BE2C (cell line): ENCODE measurements around the gene BCL2L1.

Experiments used
- DNase-seq: peaks from one replicate; pipeline ENCODE4 v3.0.0-alpha.2; 2020
- H3K27me3 ChIP-seq: fragments of 250-450 bp; sonication (Bioruptor Pico); 2 replicates; pipeline ENCODE4 v1.5.1; 2020; ENCODE audit warnings: mild to moderate bottlenecking
- H3K36me3 ChIP-seq: fragments of 250-450 bp; sonication (Bioruptor Pico); 2 replicates; pipeline ENCODE4 v1.5.1; 2020; ENCODE audit warnings: mild to moderate bottlenecking
- H3K4me1 ChIP-seq: fragments of 250-450 bp; sonication (Bioruptor Pico); 2 replicates; pipeline ENCODE4 v1.5.1; 2020
- H3K4me3 ChIP-seq: 2 replicates; pipeline ENCODE4 v1.5.1; 2011; ENCODE audit warnings: low read depth, low read length
- H3K9me3 ChIP-seq: fragments of 250-450 bp; sonication (Bioruptor Pico); 2 replicates; pipeline ENCODE4 v1.5.1; 2020
- TF ChIP-seq, protein P1 (sequence below): IDR thresholded peaks from 2 replicates; pipeline ENCODE4 v1.5.1; 2012; ENCODE audit warnings: mild to moderate bottlenecking, low read depth, low read length

Gene BCL2L1

GRCh38 chr20:31684153-31685015 lies 38.3 kb downstream of the BCL2L1 start:
- H3K4me3 ChIP-seq, result no peak overlapping the region
- H3K27me3 ChIP-seq, result no peaks in the 10 kb centered on the region
- H3K9me3 ChIP-seq, result no peaks in the 10 kb centered on the region
- peaks cover 4% of the 10 kb centered on the region for H3K4me1 ChIP-seq
- peaks cover 8% of the 10 kb centered on the region for H3K36me3 ChIP-seq
- TF ChIP-seq, protein P1, sequence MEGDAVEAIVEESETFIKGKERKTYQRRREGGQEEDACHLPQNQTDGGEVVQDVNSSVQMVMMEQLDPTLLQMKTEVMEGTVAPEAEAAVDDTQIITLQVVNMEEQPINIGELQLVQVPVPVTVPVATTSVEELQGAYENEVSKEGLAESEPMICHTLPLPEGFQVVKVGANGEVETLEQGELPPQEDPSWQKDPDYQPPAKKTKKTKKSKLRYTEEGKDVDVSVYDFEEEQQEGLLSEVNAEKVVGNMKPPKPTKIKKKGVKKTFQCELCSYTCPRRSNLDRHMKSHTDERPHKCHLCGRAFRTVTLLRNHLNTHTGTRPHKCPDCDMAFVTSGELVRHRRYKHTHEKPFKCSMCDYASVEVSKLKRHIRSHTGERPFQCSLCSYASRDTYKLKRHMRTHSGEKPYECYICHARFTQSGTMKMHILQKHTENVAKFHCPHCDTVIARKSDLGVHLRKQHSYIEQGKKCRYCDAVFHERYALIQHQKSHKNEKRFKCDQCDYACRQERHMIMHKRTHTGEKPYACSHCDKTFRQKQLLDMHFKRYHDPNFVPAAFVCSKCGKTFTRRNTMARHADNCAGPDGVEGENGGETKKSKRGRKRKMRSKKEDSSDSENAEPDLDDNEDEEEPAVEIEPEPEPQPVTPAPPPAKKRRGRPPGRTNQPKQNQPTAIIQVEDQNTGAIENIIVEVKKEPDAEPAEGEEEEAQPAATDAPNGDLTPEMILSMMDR, result no peak
- no peak for DNase-seq

DNA sequence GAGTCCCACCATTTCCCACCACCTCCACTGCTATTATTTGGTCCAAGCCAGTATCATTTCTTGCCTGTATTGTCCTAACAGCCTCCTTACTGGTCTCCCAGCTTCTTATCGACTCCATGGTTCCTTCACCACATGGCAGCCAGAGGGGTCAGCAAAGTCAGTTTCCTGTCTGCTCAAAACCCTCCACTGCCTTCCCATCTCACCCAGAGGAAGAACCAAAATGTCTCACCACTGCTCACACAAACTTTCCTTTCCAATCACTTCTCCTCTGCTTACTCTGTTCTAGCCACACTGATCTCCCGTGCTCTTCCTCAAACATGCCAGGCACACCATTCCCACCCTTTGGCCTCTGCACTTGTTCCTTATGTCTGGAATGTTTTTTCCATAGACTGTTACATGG lies 39.7 kb downstream of the BCL2L1 start:
- no peak for DNase-seq
- H3K36me3 ChIP-seq, result peaks cover 10% of the 10 kb centered on the region
- TF ChIP-seq, protein P1, result no peak
- H3K9me3 ChIP-seq, result no peaks in the 10 kb centered on the region
- no peak overlapping the region for H3K4me3 ChIP-seq
- H3K27me3 ChIP-seq, result no peaks in the 10 kb centered on the region
- H3K4me1 ChIP-seq, result peaks cover 4% of the 10 kb centered on the region

GRCh38 chr20:31682352-31682751 lies 40.3 kb downstream of the BCL2L1 start:
- H3K4me3 ChIP-seq, result no peak overlapping the region
- TF ChIP-seq, protein P1, result no peak
- peaks cover 8% of the 10 kb centered on the region for H3K36me3 ChIP-seq
- no peaks in the 10 kb centered on the region for H3K27me3 ChIP-seq
- H3K4me1 ChIP-seq, result peaks cover 4% of the 10 kb centered on the region
- DNase-seq, result no peak
- H3K9me3 ChIP-seq, result no peaks in the 10 kb centered on the region

DNA sequence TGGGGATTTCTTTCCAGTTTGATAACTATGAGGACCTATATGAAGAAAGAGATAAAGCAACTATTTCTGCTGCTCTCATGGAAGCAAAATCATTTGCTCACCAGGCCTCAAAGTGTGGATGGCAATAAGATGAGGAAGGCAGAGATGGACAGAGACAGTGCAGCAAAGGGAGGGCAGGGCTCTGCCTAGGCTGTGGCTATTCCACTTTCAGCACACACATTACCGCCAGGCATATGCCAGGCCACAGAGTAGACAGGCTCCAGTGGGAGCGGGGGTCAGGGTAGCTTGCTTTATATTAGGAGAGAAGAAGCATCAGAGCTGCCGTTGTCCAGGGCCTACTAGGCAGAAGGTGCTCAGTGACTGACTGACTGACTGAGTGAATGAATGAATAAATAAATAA lies 40.9 kb downstream of the BCL2L1 start:
- peaks cover 8% of the 10 kb centered on the region for H3K36me3 ChIP-seq
- no peak overlapping the region for H3K4me3 ChIP-seq
- peaks cover 4% of the 10 kb centered on the region for H3K4me1 ChIP-seq
- TF ChIP-seq, protein P1, result no peak
- no peak for DNase-seq
- no peaks in the 10 kb centered on the region for H3K9me3 ChIP-seq
- no peaks in the 10 kb centered on the region for H3K27me3 ChIP-seq

DNA sequence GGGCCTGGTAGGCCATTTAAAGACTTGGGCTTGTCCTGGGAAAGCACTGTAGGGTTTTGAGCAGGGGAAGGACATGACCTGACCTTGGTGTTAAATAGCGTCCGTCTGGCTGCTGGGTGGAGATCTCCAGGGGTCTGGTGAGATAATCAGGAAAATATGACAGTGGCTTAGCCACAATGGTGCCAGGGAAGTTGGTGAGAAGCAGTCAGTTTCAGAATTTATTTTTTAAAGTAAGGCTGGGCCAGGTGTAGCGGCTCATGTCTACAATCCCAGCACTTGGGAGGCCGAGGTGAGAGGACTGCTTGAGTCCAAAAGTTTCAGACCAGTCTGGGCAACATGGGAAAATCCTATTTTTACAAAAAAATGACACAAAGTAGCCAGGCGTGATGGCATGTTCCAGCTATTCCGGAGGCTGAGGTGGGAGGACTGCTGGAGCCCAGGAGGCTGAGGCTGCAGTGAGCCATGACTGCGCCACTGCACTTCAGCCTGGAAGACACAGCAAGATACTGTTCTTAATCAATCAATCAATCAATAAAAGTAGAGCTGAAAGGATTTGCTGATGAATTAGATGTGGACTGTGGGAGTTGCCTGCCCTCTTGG lies 41.4 kb downstream of the BCL2L1 start:
- TF ChIP-seq, protein P1, result no peak
- Histone ChIP-seq H3K9me3 (no peaks in the 10 kb centered on the region), H3K4me1 (peaks cover 4% of the 10 kb centered on the region), H3K4me3 (no peak overlapping the region), H3K27me3 (no peaks in the 10 kb centered on the region), H3K36me3 (peaks cover 8% of the 10 kb centered on the region)
- DNase-seq, result no peak
